Calu3 (cell line): ENCODE measurements around the gene GSX1. TPM values are rescaled to one million over a fixed set of nuclear protein-coding genes. Genes with fewer than 3 reads are reported as not detected.

Experiments used
- BruUV-seq: library from RNA; stranded (reverse); fragments of 400-500 nt; replicated peaks from 2 replicates; lab custom pipeline; 2021; lab: Mats Ljungman, UMichigan
- CTCF ChIA-PET: fragments of 300-600 bp; sonication (Branson Sonifier 250); formaldehyde crosslinking; loops from one replicate; lab custom pipeline; 2022; ENCODE audit warnings: antibody characterized with exemption; lab: Charles Lee
- DNase-seq: peaks from one replicate; pipeline ENCODE4 v3.0.0; 2022
- H3K27ac Mint-ChIP-seq: one replicate; pipeline ENCODE4 v1.8.0; 2022; ENCODE audit warnings: mixed read lengths; ENCODE audit not compliant: unreplicated experiment
- H3K27me3 Mint-ChIP-seq: one replicate; pipeline ENCODE4 v1.8.0; 2022; ENCODE audit warnings: mixed read lengths; ENCODE audit not compliant: unreplicated experiment
- H3K36me3 Mint-ChIP-seq: one replicate; pipeline ENCODE4 v1.8.0; 2022; ENCODE audit warnings: mild to moderate bottlenecking, moderate library complexity, mixed read lengths; ENCODE audit not compliant: insufficient read depth, unreplicated experiment
- H3K4me1 Mint-ChIP-seq: one replicate; pipeline ENCODE4 v1.8.0; 2022; ENCODE audit warnings: mild to moderate bottlenecking, low read depth, mixed read lengths; ENCODE audit not compliant: unreplicated experiment
- H3K4me3 Mint-ChIP-seq: one replicate; pipeline ENCODE4 v1.8.0; 2022; ENCODE audit warnings: mild to moderate bottlenecking, low read depth, moderate library complexity, mixed read lengths; ENCODE audit not compliant: unreplicated experiment
- H3K9me3 Mint-ChIP-seq: one replicate; pipeline ENCODE4 v1.8.0; 2022; ENCODE audit warnings: low read depth, mixed read lengths; ENCODE audit not compliant: unreplicated experiment
- CTCF ChIP-seq: fragments of 200-600 bp; IDR thresholded peaks from one replicate; pipeline ENCODE4 v1.8.0; 2022; ENCODE audit warnings: antibody characterized with exemption; ENCODE audit not compliant: unreplicated experiment
- intact Hi-C: fragments of 100-400 bp; cut with micrococcal nuclease; formaldehyde crosslinking; loops from one replicate; pipeline ENCODE4 v1.10.0; 2022; ENCODE audit not compliant: unreplicated experiment
- total RNA-seq: library from RNA; stranded (reverse); gene quantifications from 2 replicates; pipeline ENCODE4 v1.2.3, GENCODE V29; 2022

GSX1 gene
- total RNA-seq, 1 experiment from 2014 or later, result not detected

GRCh38 chr13:27794368-27794691 lies 2.0 kb downstream of the GSX1 start:
- BruUV-seq, result no TSS peak
- Mint-ChIP-seq H3K27me3 (peaks cover 96% of the 10 kb centered on the region), H3K9me3 (no peaks in the 10 kb centered on the region), H3K4me1 (peaks cover 18% of the 10 kb centered on the region), H3K36me3 (no peaks in the 10 kb centered on the region), H3K4me3 (no peak overlapping the region), H3K27ac (no peak overlapping the region)
- DNase-seq, result no peak
- CTCF ChIA-PET, result no interaction called here
- TF ChIP-seq CTCF, result no peak
- intact Hi-C loops, result no loop called here

GRCh38 chr13:27794921-27795717 lies 2.8 kb downstream of the GSX1 start:
- Mint-ChIP-seq H3K4me1 (peaks cover 18% of the 10 kb centered on the region), H3K9me3 (no peaks in the 10 kb centered on the region), H3K4me3 (no peak overlapping the region), H3K27me3 (peaks cover 98% of the 10 kb centered on the region), H3K36me3 (no peaks in the 10 kb centered on the region), H3K27ac (no peak overlapping the region)
- CTCF ChIA-PET, result no interaction called here
- DNase-seq, result no peak
- no peak for TF ChIP-seq CTCF
- intact Hi-C loops, result no loop called here
- BruUV-seq, result no TSS peak

- peaks cover 16% of the 10 kb centered on the region for H3K4me1 Mint-ChIP-seq
- no peak for TF ChIP-seq CTCF
- CTCF ChIA-PET, result no interaction called here
- intact Hi-C loops, result no loop called here
- H3K27me3 Mint-ChIP-seq, result peaks cover 93% of the 10 kb centered on the region
- DNase-seq, result no peak
- no peak overlapping the region for H3K27ac Mint-ChIP-seq
- H3K4me3 Mint-ChIP-seq, result no peak overlapping the region
- no peaks in the 10 kb centered on the region for H3K36me3 Mint-ChIP-seq
- BruUV-seq, result no TSS peak
- no peaks in the 10 kb centered on the region for H3K9me3 Mint-ChIP-seq
These were observed 3.4 kb downstream of the GSX1 start for GRCh38 chr13:27795718-27796019.

DNA sequence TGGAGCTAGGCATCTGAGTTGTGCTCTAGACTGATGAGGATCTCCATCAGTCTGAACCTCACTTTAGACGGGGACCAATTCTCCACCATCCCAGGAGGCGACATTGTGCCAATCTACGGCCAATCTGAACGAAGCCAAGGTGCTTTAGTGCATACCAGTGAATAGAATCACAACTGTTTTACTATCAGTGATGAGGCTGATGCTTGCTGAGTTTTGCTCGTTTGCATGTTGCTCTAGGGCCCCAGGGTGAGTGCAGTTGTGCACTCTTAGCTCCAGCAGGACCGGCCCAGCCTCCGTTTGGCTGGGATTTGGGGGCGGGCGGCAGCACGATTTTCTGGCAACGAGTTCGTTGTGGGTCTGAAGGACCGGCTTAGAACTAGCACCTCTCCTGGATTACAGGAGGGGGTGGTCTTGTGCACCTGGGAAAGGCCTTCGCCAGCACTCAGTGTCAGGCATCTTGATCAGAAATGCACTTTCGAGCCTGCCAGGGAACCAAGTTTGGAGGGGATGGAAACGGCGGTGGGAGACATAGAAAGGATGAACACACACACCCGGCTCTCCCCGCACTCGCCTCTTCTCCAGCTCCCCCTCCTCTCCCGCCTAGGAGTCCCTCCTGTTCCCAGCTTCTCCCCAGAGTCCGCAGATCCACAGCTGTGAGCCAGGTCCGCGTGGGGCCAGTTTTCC lies 4.4 kb downstream of the GSX1 start:
- H3K27ac Mint-ChIP-seq, result no peak overlapping the region
- H3K27me3 Mint-ChIP-seq, result peaks cover 83% of the 10 kb centered on the region
- no TSS peak for BruUV-seq
- H3K9me3 Mint-ChIP-seq, result no peaks in the 10 kb centered on the region
- TF ChIP-seq CTCF, result no peak
- intact Hi-C loops, result no loop called here
- H3K4me3 Mint-ChIP-seq, result no peak overlapping the region
- no peaks in the 10 kb centered on the region for H3K36me3 Mint-ChIP-seq
- DNase-seq, result no peak
- H3K4me1 Mint-ChIP-seq, result peaks cover 6% of the 10 kb centered on the region
- CTCF ChIA-PET, result interaction anchor here (1.1 to 1.2 kb wide), 2 partner anchors 30 to 263 kb away, joined by 3 read pairs; no protein-coding TSS in a partner anchor
